K562 (cell line): Measurements from ENCODE around the gene CACNA1C.

Experiments used
- ADNP ChIP-seq: fragments of 200-800 bp; sonication (Bioruptor generic); IDR thresholded peaks from 2 replicates; pipeline ENCODE4 v1.6.1; 2016; ENCODE audit warnings: missing genetic modification characterization, missing compliant biosample characterization
- CBX5 ChIP-seq: IDR thresholded peaks from 2 replicates; pipeline ENCODE4 v1.6.1; 2014; ENCODE audit warnings: low read depth, borderline replicate concordance
- GATA2 ChIP-seq: sonication (generic); formaldehyde crosslinking; IDR thresholded peaks from 2 replicates; pipeline ENCODE4 v1.4.0; 2020; ENCODE audit warnings: mild to moderate bottlenecking, missing genetic modification reagents
- POLR2A ChIP-seq: fragments of 450-650 bp; conservative IDR thresholded peaks from 2 replicates; pipeline ENCODE4 v1.6.1; 2016
- RFX5 ChIP-seq: IDR thresholded peaks from 2 replicates; pipeline ENCODE4 v1.6.1; 2011; ENCODE audit warnings: low read depth, mild to moderate bottlenecking, improper control_type of control experiment, low read length
- ZNF274 ChIP-seq: IDR thresholded peaks from 2 replicates; pipeline ENCODE4 v1.6.1; 2011; ENCODE audit warnings: low read depth, mild to moderate bottlenecking, low read length, moderate library complexity, borderline replicate concordance
- ZNF589 ChIP-seq: fragments of 200-800 bp; sonication (Bioruptor generic); IDR thresholded peaks from 2 replicates; pipeline ENCODE4 v1.6.1; 2016; ENCODE audit warnings: low read depth, missing genetic modification characterization, missing compliant biosample characterization
- TF ChIP-seq, protein P1 (sequence below): fragments of 450-650 bp; IDR thresholded peaks from 2 replicates; pipeline ENCODE4 v1.6.1; 2016; ENCODE audit warnings: low read depth
- TF ChIP-seq, protein P2 (sequence below), 2 experiments: fragments of 450-650 bp in 1 of 2; sonication (generic) in 1 of 2; formaldehyde crosslinking in 1 of 2; IDR thresholded peaks; 2 replicates each; pipeline versions ENCODE4 v1.7.1 to v1.9.0; 2016 to 2022; ENCODE audit warnings: inconsistent platforms in 1 of 2, mild to moderate bottlenecking in 1 of 2, missing genetic modification reagents in 1 of 2

DNA sequence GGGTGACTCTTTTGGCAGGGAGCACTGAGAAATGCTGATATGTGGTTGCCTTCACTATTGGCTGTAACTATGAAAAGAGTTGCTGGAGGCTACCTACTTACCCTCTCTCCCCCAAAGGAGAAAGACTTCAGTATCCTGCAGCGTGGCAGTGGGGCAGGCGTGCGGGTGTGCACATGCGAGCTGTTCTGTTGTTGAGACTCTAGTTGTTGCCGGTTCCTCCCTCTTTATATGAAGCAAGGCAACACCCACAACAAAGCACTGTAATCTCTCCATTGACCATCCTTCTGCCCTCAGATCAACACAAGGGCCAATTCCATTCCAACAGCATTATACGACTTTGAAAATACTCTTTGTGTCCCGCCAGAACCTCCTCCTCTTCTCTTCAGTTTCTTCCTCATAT is 259.4 kb downstream of the CACNA1C start:
- TF ChIP-seq CBX5 (no peak), POLR2A (no peak), ZNF274 (no peak), ADNP (tag) (no peak), GATA2 (CRISPR knock-in tag) (no peak), RFX5 (no peak), ZNF589 (CRISPR knock-in tag) (no peak)
- TF ChIP-seq, protein P1, sequence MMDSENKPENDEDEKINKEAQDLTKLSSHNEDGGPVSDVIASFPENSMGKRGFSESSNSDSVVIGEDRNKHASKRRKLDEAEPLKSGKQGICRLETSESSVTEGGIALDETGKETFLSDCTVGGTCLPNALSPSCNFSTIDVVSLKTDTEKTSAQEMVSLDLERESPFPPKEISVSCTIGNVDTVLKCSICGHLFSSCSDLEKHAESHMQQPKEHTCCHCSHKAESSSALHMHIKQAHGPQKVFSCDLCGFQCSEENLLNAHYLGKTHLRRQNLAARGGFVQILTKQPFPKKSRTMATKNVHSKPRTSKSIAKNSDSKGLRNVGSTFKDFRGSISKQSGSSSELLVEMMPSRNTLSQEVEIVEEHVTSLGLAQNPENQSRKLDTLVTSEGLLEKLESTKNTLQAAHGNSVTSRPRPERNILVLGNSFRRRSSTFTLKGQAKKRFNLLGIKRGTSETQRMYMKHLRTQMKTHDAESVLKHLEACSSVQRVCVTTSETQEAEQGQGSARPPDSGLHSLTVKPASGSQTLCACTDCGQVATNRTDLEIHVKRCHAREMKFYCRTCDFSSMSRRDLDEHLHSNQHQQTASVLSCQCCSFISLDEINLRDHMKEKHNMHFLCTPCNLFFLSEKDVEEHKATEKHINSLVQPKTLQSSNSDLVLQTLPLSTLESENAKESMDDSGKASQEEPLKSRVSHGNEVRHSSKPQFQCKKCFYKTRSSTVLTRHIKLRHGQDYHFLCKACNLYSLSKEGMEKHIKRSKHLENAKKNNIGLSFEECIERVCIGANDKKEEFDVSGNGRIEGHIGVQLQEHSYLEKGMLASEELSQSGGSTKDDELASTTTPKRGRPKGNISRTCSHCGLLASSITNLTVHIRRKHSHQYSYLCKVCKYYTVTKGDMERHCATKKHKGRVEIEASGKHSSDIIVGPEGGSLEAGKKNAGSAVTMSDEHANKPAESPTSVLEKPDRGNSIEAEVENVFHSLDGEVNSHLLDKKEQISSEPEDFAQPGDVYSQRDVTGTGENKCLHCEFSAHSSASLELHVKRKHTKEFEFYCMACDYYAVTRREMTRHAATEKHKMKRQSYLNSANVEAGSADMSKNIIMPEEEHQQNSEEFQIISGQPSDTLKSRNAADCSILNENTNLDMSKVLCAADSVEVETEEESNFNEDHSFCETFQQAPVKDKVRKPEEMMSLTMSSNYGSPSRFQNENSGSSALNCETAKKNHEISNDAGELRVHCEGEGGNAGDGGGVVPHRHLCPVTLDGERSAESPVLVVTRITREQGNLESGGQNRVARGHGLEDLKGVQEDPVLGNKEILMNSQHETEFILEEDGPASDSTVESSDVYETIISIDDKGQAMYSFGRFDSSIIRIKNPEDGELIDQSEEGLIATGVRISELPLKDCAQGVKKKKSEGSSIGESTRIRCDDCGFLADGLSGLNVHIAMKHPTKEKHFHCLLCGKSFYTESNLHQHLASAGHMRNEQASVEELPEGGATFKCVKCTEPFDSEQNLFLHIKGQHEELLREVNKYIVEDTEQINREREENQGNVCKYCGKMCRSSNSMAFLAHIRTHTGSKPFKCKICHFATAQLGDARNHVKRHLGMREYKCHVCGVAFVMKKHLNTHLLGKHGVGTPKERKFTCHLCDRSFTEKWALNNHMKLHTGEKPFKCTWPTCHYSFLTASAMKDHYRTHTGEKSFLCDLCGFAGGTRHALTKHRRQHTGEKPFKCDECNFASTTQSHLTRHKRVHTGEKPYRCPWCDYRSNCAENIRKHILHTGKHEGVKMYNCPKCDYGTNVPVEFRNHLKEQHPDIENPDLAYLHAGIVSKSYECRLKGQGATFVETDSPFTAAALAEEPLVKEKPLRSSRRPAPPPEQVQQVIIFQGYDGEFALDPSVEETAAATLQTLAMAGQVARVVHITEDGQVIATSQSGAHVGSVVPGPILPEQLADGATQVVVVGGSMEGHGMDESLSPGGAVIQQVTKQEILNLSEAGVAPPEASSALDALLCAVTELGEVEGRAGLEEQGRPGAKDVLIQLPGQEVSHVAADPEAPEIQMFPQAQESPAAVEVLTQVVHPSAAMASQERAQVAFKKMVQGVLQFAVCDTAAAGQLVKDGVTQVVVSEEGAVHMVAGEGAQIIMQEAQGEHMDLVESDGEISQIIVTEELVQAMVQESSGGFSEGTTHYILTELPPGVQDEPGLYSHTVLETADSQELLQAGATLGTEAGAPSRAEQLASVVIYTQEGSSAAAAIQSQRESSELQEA, result no peak
- TF ChIP-seq, protein P2, sequence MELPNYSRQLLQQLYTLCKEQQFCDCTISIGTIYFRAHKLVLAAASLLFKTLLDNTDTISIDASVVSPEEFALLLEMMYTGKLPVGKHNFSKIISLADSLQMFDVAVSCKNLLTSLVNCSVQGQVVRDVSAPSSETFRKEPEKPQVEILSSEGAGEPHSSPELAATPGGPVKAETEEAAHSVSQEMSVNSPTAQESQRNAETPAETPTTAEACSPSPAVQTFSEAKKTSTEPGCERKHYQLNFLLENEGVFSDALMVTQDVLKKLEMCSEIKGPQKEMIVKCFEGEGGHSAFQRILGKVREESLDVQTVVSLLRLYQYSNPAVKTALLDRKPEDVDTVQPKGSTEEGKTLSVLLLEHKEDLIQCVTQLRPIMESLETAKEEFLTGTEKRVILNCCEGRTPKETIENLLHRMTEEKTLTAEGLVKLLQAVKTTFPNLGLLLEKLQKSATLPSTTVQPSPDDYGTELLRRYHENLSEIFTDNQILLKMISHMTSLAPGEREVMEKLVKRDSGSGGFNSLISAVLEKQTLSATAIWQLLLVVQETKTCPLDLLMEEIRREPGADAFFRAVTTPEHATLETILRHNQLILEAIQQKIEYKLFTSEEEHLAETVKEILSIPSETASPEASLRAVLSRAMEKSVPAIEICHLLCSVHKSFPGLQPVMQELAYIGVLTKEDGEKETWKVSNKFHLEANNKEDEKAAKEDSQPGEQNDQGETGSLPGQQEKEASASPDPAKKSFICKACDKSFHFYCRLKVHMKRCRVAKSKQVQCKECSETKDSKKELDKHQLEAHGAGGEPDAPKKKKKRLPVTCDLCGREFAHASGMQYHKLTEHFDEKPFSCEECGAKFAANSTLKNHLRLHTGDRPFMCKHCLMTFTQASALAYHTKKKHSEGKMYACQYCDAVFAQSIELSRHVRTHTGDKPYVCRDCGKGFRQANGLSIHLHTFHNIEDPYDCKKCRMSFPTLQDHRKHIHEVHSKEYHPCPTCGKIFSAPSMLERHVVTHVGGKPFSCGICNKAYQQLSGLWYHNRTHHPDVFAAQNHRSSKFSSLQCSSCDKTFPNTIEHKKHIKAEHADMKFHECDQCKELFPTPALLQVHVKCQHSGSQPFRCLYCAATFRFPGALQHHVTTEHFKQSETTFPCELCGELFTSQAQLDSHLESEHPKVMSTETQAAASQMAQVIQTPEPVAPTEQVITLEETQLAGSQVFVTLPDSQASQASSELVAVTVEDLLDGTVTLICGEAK (IDR thresholded peaks at IDR 0.05), result no peak
- TF ChIP-seq, protein P2 (CRISPR knock-in tag; IDR thresholded peaks at IDR 0.05), result no peak
